ENCODE data around the gene REG3G. TPM values are rescaled to one million over a fixed set of nuclear protein-coding genes. Genes with fewer than 3 reads are reported as not detected.

The REG3G gene
- total and polyA plus RNA-seq, 2 of the 4 experiments (the other 2 are of a cell fraction) = not detected

- Histone ChIP-seq H3K14ac (replicated peaks; ENCODE audit: low read depth, low read length) (no peak overlapping the region), H3K23ac (ENCODE audit: low read depth, low read length) (no peak overlapping the region), H3K4me3 (ENCODE audit: insufficient read depth, low read depth, low read length) (no peak overlapping the region), H3K79me1 (ENCODE audit: low read depth in 1 of 2, low read length in 2 of 2) (no peaks in the 10 kb centered on the region), H3K56ac (ENCODE audit: extremely low read depth, insufficient read depth, low read length) (no peak overlapping the region), H3K9ac (ENCODE audit: low read depth, low read length) (no peak overlapping the region), H3K9me1 (ENCODE audit: insufficient read depth, low read length) (no peaks in the 10 kb centered on the region), H3K9me3 (ENCODE audit: control insufficient read depth, insufficient read depth, low read length) (peaks cover 10% of the 10 kb centered on the region), H4K20me1 (ENCODE audit: insufficient read depth, low read length) (no peaks in the 10 kb centered on the region), H2BK5ac (ENCODE audit: low read depth, low read length, poor library complexity, severe bottlenecking) (no peak overlapping the region), H2AK9ac (replicated peaks; ENCODE audit: low read depth, low read length, poor library complexity) (no peak overlapping the region), H3K4ac (ENCODE audit: low read depth, low read length) (no peak overlapping the region), H2BK15ac (ENCODE audit: low read depth, low read length) (no peak overlapping the region), H3K4me2 (ENCODE audit: low read depth, low read length) (no peak overlapping the region), H4K91ac (ENCODE audit: insufficient read depth, low read depth, low read length) (no peak overlapping the region), H2BK20ac (ENCODE audit: low read depth, low read length) (no peak overlapping the region), H2AFZ (replicated peaks; ENCODE audit: low read length, poor library complexity) (no peak overlapping the region), H3K4me1 (ENCODE audit: control insufficient read depth, insufficient read depth, low read length) (no peaks in the 10 kb centered on the region), H3K27ac (ENCODE audit: insufficient read depth, low read length) (no peak overlapping the region), H2BK120ac (ENCODE audit: low read depth, low read length) (no peak overlapping the region), H3K36me3 (ENCODE audit: control insufficient read depth, insufficient read depth, low read length) (no peaks in the 10 kb centered on the region), H3K27me3 (ENCODE audit: control insufficient read depth, insufficient read depth, low read length) (no peaks in the 10 kb centered on the region), H4K8ac (ENCODE audit: low read depth in 2 of 2, low read length in 2 of 2) (no peak overlapping the region), H2AK5ac (ENCODE audit: low read depth, low read length) (no peak overlapping the region), H3K18ac (ENCODE audit: low read depth, low read length) (no peak overlapping the region), H4K5ac (ENCODE audit: low read depth, low read length) (no peak overlapping the region)
- POLR2A ChIA-PET (ENCODE audit: unreplicated experiment) = no interaction called here
- no peak for TF ChIP-seq MXI1 (IDR thresholded peaks at IDR 0.05; ENCODE audit: borderline replicate concordance, low read depth, low read length)
- TF ChIP-seq RAD21 (IDR thresholded peaks at IDR 0.05; ENCODE audit: low read length) = no peak
- TF ChIP-seq CTCF (conservative IDR thresholded peaks at IDR 0.05; ENCODE audit: low read depth, low read length) = no peak
- no peak for TF ChIP-seq FOS (IDR thresholded peaks at IDR 0.05; ENCODE audit: low read depth, low read length)
- no peak for TF ChIP-seq CHD1 (IDR thresholded peaks at IDR 0.05; ENCODE audit: low read depth, low read length)
- TF ChIP-seq, protein P1, sequence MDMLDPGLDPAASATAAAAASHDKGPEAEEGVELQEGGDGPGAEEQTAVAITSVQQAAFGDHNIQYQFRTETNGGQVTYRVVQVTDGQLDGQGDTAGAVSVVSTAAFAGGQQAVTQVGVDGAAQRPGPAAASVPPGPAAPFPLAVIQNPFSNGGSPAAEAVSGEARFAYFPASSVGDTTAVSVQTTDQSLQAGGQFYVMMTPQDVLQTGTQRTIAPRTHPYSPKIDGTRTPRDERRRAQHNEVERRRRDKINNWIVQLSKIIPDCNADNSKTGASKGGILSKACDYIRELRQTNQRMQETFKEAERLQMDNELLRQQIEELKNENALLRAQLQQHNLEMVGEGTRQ (IDR thresholded peaks at IDR 0.05; ENCODE audit: low read depth, low read length) = no peak
- TF ChIP-seq BHLHE40 (IDR thresholded peaks at IDR 0.05; ENCODE audit: low read depth, low read length) = no peak
- TF ChIP-seq ELK1 (IDR thresholded peaks at IDR 0.05; ENCODE audit: borderline replicate concordance, low read depth, low read length) = no peak
- TF ChIP-seq MAZ (IDR thresholded peaks at IDR 0.05; ENCODE audit: borderline replicate concordance, low read depth, low read length) = no peak
- no peak for TF ChIP-seq NFE2L2 (IDR thresholded peaks at IDR 0.05; ENCODE audit: low read depth, low read length)
- no peak for TF ChIP-seq POLR2A (IDR thresholded peaks at IDR 0.05; ENCODE audit: low read depth, low read length)
- no peak for TF ChIP-seq SMC3 (IDR thresholded peaks at IDR 0.05; ENCODE audit: low read depth, low read length)
- no peak for TF ChIP-seq MAFK (IDR thresholded peaks at IDR 0.05; ENCODE audit: low read depth, low read length)
- no peak for TF ChIP-seq RCOR1 (IDR thresholded peaks at IDR 0.05; ENCODE audit: insufficient replicate concordance, low read length)
- no peak for TF ChIP-seq RFX5 (IDR thresholded peaks at IDR 0.05; ENCODE audit: low read depth, low read length)
- in situ Hi-C loops (cut with MboI; ENCODE audit: low sequenced_read_pairs) (no loop called here), intact Hi-C loops (cut with micrococcal nuclease) (no loop called here), dilution Hi-C loops (cut with HindIII; ENCODE audit: low sequenced_read_pairs, unreplicated experiment) (no loop called here)
- ATAC-seq (ENCODE audit: low read depth) (no peak), DNase-seq (no peak)
- CTCF ChIA-PET = no interaction called here
- no CpG with 5 or more reads among the region's 2 CpGs for WGBS, 2 experiments (ENCODE audit: extremely low coverage in 2 of 2, insufficient read length in 1 of 2)
- BruUV-seq (replicated peaks) = no TSS peak
These were observed 45.6 kb downstream of the REG3G start for GRCh38 chr2:79071078-79071477.

Data from IMR-90 (cell line).